RKO (cell line): ENCODE data around the gene PPP4R1.

Experiments
- DNase-seq: peaks from one replicate; pipeline ENCODE4 v3.0.0-alpha.2; 2016; ENCODE audit warnings: low spot score

Gene PPP4R1

GRCh38 chr18:9506046-9506792 is 108.1 kb downstream of the PPP4R1 start:
- no peak for DNase-seq
